Measurements from ENCODE around the gene MIOS. TPM values are rescaled to one million over a fixed set of nuclear protein-coding genes. Genes with fewer than 3 reads are reported as not detected.

MIOS gene
- 10 to 100 TPM; 23.6 to 32.6 TPM for total RNA-seq

DNA sequence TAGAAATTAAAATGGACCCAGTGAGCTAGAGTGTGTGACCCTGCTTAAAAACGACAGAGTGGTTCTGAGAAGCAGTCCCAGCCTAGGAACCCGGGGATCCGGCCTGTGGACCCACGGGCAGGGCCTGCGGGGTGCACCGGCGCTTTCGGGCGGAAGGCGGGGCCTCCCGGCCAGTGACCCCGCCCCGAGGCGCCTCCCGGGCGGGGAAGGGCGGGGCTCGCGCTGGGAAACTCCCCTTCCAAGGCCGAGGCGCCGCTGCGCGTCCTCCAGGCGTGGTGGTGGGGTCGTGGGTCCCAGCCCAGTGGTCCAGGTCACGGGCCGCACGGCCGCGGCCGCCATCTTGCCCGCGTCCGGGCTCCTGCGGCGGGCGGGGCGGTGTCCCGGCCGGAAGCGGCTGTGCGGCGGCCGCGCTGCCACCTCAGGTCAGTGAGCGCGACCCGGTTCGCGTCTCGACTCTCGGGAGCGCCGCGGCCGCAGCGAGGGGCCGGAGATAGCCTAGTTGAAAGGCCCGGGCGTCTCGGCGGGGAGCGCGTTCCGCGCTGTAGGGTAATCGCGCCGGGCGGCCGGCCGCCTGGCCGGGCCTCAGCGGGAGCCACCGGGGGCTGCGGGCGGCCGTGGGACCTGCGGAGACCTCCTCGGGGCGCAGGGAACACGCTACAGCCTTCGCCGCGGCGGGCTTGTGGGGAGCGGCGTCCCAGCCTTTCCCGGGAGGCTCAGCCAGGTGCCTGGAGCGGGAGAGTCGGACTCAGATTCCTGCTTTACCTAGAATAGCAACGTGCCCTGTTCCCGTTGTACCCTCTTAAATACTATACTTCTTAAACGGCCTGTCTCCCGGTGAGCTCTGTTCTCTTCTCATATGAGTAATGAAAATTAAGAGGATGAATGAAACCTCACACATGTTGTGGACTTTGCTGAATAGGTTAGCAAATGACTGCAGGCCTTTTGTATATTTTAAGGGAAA is at the start of gene MIOS:
MIOS (plus strand) TSS at position 234 of the 961 bp plus-strand sequence. CDS start 5,592 bp downstream, outside the sequence.
- Histone ChIP-seq H3K4me1 (ENCODE audit: control insufficient read depth in 1 of 2, low read depth in 2 of 2) (peaks cover 11 to 36% of the 10 kb centered on the region in 2 donors), H3K27ac (peak within 1 kb of the TSS; percentile 83 to 87), H3K4me3 (peak within 1 kb of the TSS; percentile 82), H3K27me3 (replicated peaks; ENCODE audit: insufficient read depth) (no peaks in the 10 kb centered on the region), H3K9me3 (no peaks in the 10 kb centered on the region), H3K36me3 (no peaks in the 10 kb centered on the region)
- TF ChIP-seq, protein P1, sequence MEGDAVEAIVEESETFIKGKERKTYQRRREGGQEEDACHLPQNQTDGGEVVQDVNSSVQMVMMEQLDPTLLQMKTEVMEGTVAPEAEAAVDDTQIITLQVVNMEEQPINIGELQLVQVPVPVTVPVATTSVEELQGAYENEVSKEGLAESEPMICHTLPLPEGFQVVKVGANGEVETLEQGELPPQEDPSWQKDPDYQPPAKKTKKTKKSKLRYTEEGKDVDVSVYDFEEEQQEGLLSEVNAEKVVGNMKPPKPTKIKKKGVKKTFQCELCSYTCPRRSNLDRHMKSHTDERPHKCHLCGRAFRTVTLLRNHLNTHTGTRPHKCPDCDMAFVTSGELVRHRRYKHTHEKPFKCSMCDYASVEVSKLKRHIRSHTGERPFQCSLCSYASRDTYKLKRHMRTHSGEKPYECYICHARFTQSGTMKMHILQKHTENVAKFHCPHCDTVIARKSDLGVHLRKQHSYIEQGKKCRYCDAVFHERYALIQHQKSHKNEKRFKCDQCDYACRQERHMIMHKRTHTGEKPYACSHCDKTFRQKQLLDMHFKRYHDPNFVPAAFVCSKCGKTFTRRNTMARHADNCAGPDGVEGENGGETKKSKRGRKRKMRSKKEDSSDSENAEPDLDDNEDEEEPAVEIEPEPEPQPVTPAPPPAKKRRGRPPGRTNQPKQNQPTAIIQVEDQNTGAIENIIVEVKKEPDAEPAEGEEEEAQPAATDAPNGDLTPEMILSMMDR (IDR thresholded peaks at IDR 0.05) = no peak
- peak; percentile 80 for ATAC-seq (ENCODE audit: insufficient number of reproducible peaks, low FRiP score, low read depth)
- peak; percentile 33 for DNase-seq (ENCODE audit: low spot score)

DNA sequence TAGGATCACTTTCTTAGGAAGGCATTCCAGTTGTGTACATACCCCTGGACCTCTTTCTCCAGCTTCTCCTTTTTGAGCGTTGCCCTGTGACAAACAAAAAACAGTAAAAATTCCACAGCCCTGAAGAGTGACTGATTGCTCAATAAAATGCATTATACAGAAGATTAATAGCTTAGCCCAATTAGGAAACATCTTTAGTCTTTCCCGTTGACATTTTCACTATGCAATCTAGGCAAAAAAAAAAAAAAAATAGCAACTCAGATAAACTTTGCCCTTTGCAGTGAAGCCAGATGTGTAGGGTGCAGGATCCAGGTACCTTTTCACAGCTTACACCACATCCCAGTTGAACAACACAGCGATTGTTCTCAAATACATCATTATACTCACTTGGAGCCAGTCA is 48.9 kb upstream of the MIOS start:
- no peaks in the 10 kb centered on the region for H3K27me3 ChIP-seq (replicated peaks; ENCODE audit: insufficient read depth)
- no peak for ATAC-seq (ENCODE audit: insufficient number of reproducible peaks, low FRiP score, low read depth)
- H3K4me3 ChIP-seq = no peak overlapping the region
- no peaks in the 10 kb centered on the region for H3K4me1 ChIP-seq (ENCODE audit: control insufficient read depth in 1 of 2, low read depth in 2 of 2)
- TF ChIP-seq, protein P1 (IDR thresholded peaks at IDR 0.05) = no peak
- no peaks in the 10 kb centered on the region for H3K36me3 ChIP-seq
- no peaks in the 10 kb centered on the region for H3K9me3 ChIP-seq
- DNase-seq (ENCODE audit: low spot score) = no peak
- H3K27ac ChIP-seq = no peak overlapping the region

DNA sequence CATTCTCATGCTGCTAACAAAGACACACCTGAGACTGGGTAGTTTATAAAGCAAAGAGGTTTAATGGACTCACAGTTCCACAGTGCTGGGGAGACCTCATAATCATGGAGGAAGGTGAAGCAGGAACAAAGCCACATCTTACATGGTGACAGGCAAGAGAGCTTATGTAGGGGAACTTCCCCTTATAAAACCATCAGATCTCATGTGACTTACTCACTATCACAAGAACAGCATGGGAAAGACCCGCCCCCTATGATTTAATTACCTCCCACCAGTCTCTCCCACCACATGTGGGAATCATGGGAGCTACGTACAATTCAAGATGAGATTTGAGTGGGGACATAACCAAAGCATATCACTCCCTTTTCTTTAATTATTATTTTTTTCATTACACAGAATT is 47.6 kb upstream of the MIOS start:
- ATAC-seq (ENCODE audit: insufficient number of reproducible peaks, low FRiP score, low read depth) (no peak), DNase-seq (ENCODE audit: low spot score) (no peak)
- TF ChIP-seq, protein P1 (IDR thresholded peaks at IDR 0.05) = no peak
- H3K27me3 ChIP-seq (replicated peaks; ENCODE audit: insufficient read depth) = no peaks in the 10 kb centered on the region
- no peaks in the 10 kb centered on the region for H3K9me3 ChIP-seq
- H3K36me3 ChIP-seq = no peaks in the 10 kb centered on the region
- no peak overlapping the region for H3K27ac ChIP-seq
- H3K4me3 ChIP-seq = no peak overlapping the region
- H3K4me1 ChIP-seq (ENCODE audit: control insufficient read depth in 1 of 2, low read depth in 2 of 2) = no peaks in the 10 kb centered on the region

DNA sequence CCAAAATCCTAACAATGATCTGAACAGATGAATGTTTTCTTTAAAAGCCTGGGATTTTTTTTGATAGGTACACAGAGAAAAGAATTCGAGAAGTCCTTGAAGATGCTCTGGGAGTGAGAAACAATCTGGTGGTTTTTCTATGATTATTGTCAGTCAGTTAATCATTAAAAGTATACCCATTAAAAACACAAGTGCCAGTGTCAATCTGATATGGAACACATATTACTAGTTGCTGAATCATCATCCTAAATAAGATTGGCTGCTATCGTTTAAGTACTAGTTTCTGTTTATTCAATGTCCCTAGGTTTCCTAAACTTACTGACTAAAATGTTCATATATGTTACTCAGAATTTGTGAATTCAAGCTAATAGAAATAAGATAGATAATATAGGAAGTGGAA is 47.2 kb upstream of the MIOS start:
- Histone ChIP-seq H3K4me1 (ENCODE audit: control insufficient read depth in 1 of 2, low read depth in 2 of 2) (no peaks in the 10 kb centered on the region), H3K9me3 (no peaks in the 10 kb centered on the region), H3K4me3 (no peak overlapping the region), H3K36me3 (no peaks in the 10 kb centered on the region), H3K27ac (no peak overlapping the region), H3K27me3 (replicated peaks; ENCODE audit: insufficient read depth) (no peaks in the 10 kb centered on the region)
- TF ChIP-seq, protein P1 (IDR thresholded peaks at IDR 0.05) = no peak
- no peak for ATAC-seq (ENCODE audit: insufficient number of reproducible peaks, low FRiP score, low read depth)
- no peak for DNase-seq (ENCODE audit: low spot score)

DNA sequence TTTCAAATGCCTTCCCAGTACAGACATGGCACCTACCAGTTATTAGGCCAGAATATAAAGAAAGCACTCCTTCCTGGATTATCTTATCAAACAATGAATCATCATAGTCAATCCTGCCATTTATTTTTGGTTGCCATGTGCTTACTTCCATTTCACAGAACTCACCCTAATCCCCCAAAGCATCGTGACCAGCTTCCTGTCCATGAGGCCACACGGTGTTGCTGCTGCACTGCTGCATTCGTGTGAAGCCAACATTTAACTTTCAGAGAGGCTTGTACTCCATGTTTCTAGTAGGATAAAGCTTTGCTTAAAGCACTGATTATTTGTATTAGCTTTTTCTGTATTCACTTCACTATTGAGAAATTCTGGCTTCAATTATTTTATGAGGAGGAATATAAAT is 45.4 kb upstream of the MIOS start:
- no peaks in the 10 kb centered on the region for H3K36me3 ChIP-seq
- H3K9me3 ChIP-seq = no peaks in the 10 kb centered on the region
- H3K27ac ChIP-seq = no peak overlapping the region
- H3K4me3 ChIP-seq = no peak overlapping the region
- H3K4me1 ChIP-seq (ENCODE audit: control insufficient read depth in 1 of 2, low read depth in 2 of 2) = no peaks in the 10 kb centered on the region
- H3K27me3 ChIP-seq (replicated peaks; ENCODE audit: insufficient read depth) = no peaks in the 10 kb centered on the region
- DNase-seq (ENCODE audit: low spot score) (no peak), ATAC-seq (ENCODE audit: insufficient number of reproducible peaks, low FRiP score, low read depth) (no peak)
- TF ChIP-seq, protein P1 (IDR thresholded peaks at IDR 0.05) = no peak

Data from thoracic aorta (tissue), 2 donors.